ENCODE data around the gene INPP5A. TPM values are rescaled to one million over a fixed set of nuclear protein-coding genes. Genes with fewer than 3 reads are reported as not detected.

INPP5A gene
- total and polyA plus RNA-seq, 10 of the 15 experiments (the other 5 are each of a cell fraction or from before 2014, with no cell fraction given): 0.52 to 15.0 (median 6.3) TPM

DNA sequence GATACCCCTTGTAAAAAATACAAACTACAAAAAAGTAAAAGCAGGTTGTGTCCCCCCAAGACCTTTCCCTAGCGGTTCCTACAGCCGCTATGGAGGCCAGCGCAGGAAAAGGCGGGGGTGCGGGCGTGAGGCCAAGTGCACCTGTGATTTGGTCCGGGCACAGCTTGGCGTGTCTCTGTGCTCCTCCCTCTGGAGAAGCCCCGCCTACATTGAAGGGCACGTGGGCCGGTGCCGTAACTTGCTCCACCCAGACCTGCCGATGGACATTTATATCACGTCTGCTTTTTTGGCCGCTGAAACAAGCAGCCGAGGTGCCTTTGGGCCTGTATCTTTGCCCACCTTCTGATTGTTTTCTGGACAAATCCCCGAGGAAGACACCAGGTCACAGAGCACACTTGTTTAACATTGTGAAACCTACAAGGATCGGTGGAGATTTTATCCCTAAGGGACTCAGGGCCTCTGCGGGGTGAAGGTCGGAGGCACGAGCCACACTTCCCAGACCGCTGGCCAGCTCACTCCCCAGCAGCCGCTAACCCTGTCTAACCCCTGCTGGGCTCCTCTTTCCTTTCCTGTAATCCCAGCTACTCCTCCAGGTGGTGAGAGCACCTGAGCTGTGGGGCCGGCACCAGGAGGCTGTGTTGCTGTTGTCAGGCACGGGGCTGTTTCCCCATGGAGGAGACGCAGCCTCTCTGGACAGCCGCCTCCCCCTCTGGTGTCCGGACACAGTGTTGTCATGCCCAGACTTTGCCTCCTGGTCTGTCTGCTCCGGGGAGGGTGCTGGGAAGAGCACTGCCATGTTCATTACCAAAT is 18.8 kb upstream of the INPP5A start:
- H3K4me2 ChIP-seq (ENCODE audit: control insufficient read depth, insufficient read depth): no peak overlapping the region
- CTCF ChIA-PET: no interaction called here
- TF ChIP-seq ATF7 (IDR thresholded peaks at IDR 0.05; ENCODE audit: low read depth) (no peak), JUNB (IDR thresholded peaks at IDR 0.05) (no peak), SUZ12 (IDR thresholded peaks at IDR 0.05; ENCODE audit: unreplicated experiment) (no peak), KAT2A (conservative IDR thresholded peaks at IDR 0.05; ENCODE audit: control insufficient read depth, low read depth, low read length) (no peak), ZSCAN29 (IDR thresholded peaks at IDR 0.05) (no peak), ZZZ3 (IDR thresholded peaks at IDR 0.05; ENCODE audit: control insufficient read depth, insufficient read length, low read depth) (no peak), TCF12 (IDR thresholded peaks at IDR 0.05; ENCODE audit: low read depth, low read length) (no peak), SREBF1 (IDR thresholded peaks at IDR 0.05; ENCODE audit: low read length) (no peak), E2F4 (IDR thresholded peaks at IDR 0.05; ENCODE audit: low read depth, low read length) (no peak), TBL1XR1 (IDR thresholded peaks at IDR 0.05; ENCODE audit: low read depth, low read length) (no peak), SIX5 (IDR thresholded peaks at IDR 0.05; ENCODE audit: low read depth, low read length, severe bottlenecking) (no peak), FOXK2 (IDR thresholded peaks at IDR 0.05) (no peak), RELA (IDR thresholded peaks at IDR 0.05; ENCODE audit: borderline replicate concordance, partially characterized antibody) (no peak), WRNIP1 (IDR thresholded peaks at IDR 0.05; ENCODE audit: borderline replicate concordance, low read depth, low read length) (no peak), CTCF (IDR thresholded peaks at IDR 0.05 in 2 of 3, conservative IDR thresholded peaks at IDR 0.05 in 1 of 3; ENCODE audit: control insufficient read depth in 2 of 3, extremely low read depth in 1 of 3, insufficient read depth in 1 of 3, low read depth in 3 of 3, low read length in 3 of 3) (no peak)
- TF ChIP-seq, protein P1, sequence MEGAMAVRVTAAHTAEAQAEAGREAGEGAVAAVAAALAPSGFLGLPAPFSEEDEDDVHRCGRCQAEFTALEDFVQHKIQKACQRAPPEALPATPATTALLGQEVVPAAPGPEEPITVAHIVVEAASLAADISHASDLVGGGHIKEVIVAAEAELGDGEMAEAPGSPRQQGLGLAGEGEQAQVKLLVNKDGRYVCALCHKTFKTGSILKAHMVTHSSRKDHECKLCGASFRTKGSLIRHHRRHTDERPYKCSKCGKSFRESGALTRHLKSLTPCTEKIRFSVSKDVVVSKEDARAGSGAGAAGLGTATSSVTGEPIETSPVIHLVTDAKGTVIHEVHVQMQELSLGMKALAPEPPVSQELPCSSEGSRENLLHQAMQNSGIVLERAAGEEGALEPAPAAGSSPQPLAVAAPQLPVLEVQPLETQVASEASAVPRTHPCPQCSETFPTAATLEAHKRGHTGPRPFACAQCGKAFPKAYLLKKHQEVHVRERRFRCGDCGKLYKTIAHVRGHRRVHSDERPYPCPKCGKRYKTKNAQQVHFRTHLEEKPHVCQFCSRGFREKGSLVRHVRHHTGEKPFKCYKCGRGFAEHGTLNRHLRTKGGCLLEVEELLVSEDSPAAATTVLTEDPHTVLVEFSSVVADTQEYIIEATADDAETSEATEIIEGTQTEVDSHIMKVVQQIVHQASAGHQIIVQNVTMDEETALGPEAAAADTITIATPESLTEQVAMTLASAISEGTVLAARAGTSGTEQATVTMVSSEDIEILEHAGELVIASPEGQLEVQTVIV (IDR thresholded peaks at IDR 0.05; ENCODE audit: borderline replicate concordance, partially characterized antibody): no peak

More for the DNA sequence above, 18.8 kb upstream of the INPP5A start:
- ChIA-PET POLR2A (no interaction called here), SMC1A (ENCODE audit: uncharacterized antibody, unreplicated experiment) (interaction anchor here (0.9 kb wide), 1 partner anchor 18 kb away, joined by 3 read pairs; no protein-coding TSS in a partner anchor), RAD21 (ENCODE audit: unreplicated experiment) (no interaction called here)
- no peaks in the 10 kb centered on the region for H3K79me2 ChIP-seq (ENCODE audit: control insufficient read depth, insufficient read depth, low read length)
- H3K36me3 ChIP-seq (ENCODE audit: control insufficient read depth in 2 of 2, insufficient read depth in 2 of 2, low read length in 1 of 2): no peaks in the 10 kb centered on the region
- no peaks in the 10 kb centered on the region; a peak in 2 of 4 replicates for H3K27me3 ChIP-seq (replicated peaks in 1 of 2; ENCODE audit: control insufficient read depth in 2 of 2, insufficient read depth in 2 of 2, low read length in 1 of 2)
- no peak overlapping the region for H3K27ac ChIP-seq (ENCODE audit: control insufficient read depth, insufficient read depth)
- in situ Hi-C loops (cut with MboI) (no loop called here), intact Hi-C loops (cut with micrococcal nuclease; ENCODE audit: unreplicated experiment) (no loop called here)
- DNase-seq (ENCODE audit: low read depth, low spot score) (no peak), FAIRE-seq (no peak), ATAC-seq (peak; percentile 52)
- H4K20me1 ChIP-seq (ENCODE audit: control insufficient read depth, insufficient read depth): no peaks in the 10 kb centered on the region
- BruUV-seq (replicated peaks): no TSS peak
- no peak overlapping the region for H2AFZ ChIP-seq (ENCODE audit: control insufficient read depth, low read depth, low read length)
- no peak overlapping the region for H3K4me3 ChIP-seq
- no peaks in the 10 kb centered on the region for H3K4me1 ChIP-seq (ENCODE audit: control insufficient read depth, insufficient read depth, low read length)
- 61% methylated on average over 29 of the region's 29 CpGs for WGBS (ENCODE audit: insufficient coverage, insufficient replicate concordance, low lambda C conversion rate, missing lambda C conversion rate)
- no peak overlapping the region for H3K9ac ChIP-seq (ENCODE audit: control insufficient read depth, insufficient read depth, low read length)
- H3K9me3 ChIP-seq (replicated peaks; ENCODE audit: control insufficient read depth, insufficient read depth, low read length): no peaks in the 10 kb centered on the region

Measured in GM12878 (cell line).